Measurements from ENCODE around the gene PHYKPL. TPM values are rescaled to one million over a fixed set of nuclear protein-coding genes. Genes with fewer than 3 reads are reported as not detected.

The PHYKPL gene
- total RNA-seq, 1 donor from 2014 or later, result 44.2 TPM

GRCh38 chr5:178182158-178182876 is 50.3 kb downstream of the PHYKPL start:
- DNase-seq, result no peak

GRCh38 chr5:178180141-178180863 is 52.3 kb downstream of the PHYKPL start:
- DNase-seq, result no peak

GRCh38 chr5:178177569-178177968 is 55.0 kb downstream of the PHYKPL start:
- DNase-seq, result no peak

DNA sequence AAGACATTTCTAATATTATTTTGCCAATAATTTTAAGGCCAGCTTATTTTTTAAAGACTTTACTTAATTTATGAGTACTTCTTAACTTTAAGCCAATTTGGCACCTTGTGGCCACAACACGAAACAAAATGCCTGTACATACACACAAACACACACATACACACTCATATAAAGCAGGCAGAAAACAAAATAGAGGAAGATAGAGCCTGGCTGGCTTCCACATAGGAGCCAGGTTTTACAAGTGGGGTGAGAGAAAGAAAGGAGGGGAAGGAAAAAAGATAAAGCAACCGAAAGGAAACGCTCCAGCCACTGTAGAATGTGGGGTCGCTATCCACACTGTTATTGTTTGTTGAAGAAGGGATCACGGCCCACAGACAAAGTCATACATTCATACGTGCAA is 55.8 kb downstream of the PHYKPL start:
- DNase-seq, result no peak

GRCh38 chr5:178174456-178174855 is 58.1 kb downstream of the PHYKPL start:
- no peak for DNase-seq

DNA sequence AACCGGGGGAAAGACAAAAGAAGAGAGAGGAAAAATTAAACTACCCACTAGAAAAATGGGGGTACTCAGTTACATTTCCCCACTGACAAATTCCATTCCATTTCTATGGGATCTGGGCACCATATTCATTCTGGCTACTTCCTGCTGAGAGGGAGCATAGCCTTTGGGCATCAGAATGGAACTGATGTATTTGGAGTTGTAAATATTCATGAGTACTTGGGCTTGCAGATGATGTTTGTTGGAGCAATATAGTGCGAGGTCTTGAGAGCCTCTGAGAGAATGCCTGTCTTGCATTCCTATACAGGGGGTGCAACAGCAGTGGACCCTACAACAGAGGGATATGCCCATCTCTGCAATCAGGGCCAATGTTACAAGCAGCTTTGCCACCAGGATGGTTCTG is 62.1 kb downstream of the PHYKPL start:
- DNase-seq, result no peak

DNA sequence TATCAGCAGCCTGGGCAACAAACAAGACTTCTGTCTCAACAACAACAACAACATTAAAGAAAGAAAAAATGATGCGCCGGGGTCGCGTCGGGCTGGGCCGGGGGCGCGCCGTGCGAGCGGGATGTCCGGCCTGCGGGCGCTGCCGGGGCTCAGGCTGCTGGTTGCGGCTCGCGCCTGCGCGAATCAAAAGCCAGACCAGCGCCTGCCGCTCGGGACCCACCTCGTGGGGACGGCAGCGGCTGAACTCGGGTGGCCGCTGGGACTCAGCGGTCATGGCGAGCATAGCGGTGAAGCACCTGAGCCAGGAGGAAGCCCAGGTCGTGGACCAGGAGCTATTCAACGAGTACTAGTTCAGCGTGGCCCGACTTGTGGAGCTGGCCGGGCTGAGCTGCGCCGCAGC is 67.0 kb downstream of the PHYKPL start:
- DNase-seq, result no peak

GRCh38 chr5:178163772-178164735 is 68.5 kb downstream of the PHYKPL start:
- DNase-seq, result peak; percentile 87

GRCh38 chr5:178162481-178162880 is 70.1 kb downstream of the PHYKPL start:
- no peak for DNase-seq

GRCh38 chr5:178160176-178160575 is 72.4 kb downstream of the PHYKPL start:
- DNase-seq, result no peak

Other genes starting within 250 kb of the PHYKPL start
- not detected in 2 replicates for gene PROP1, start 236.6 kb downstream of the PHYKPL start, total RNA-seq
- 43.9 and 49.4 TPM in 2 replicates for gene N4BP3, start 119.3 kb downstream of the PHYKPL start, total RNA-seq
- 42.7 and 51.3 TPM in 2 replicates for gene RMND5B, start 101.8 kb downstream of the PHYKPL start, total RNA-seq
- gene NHP2, start 78.9 kb downstream of the PHYKPL start, total RNA-seq, result 148 and 175 TPM in 2 replicates
- not detected in 2 replicates for gene GMCL2, start 45.4 kb downstream of the PHYKPL start, total RNA-seq
- 55.0 and 64.6 TPM in 2 replicates for gene HNRNPAB, start 28.3 kb downstream of the PHYKPL start, total RNA-seq